KBM-7 (cell line): Measurements from ENCODE around the gene CSK.

Experiments
- DNase-seq: peaks from one replicate; pipeline ENCODE4 v3.0.0-alpha.2; 2015
- in situ Hi-C: fragments of 300-500 bp; cut with MboI; formaldehyde crosslinking; loops from 2 replicates; pipeline ENCODE4 v1.14.3; 2020; ENCODE audit warnings: low sequenced_read_pairs, low pct_unique_long_range_greater_than_20kb, mixed read lengths

The CSK gene

GRCh38 chr15:74850393-74850792 is 68.5 kb downstream of the CSK start:
- in situ Hi-C loops: no loop called here
- DNase-seq: no peak

GRCh38 chr15:74851960-74852359 is 70.1 kb downstream of the CSK start:
- no peak for DNase-seq
- in situ Hi-C loops: no loop called here
